ENCODE results near the gene MTA3. TPM values are rescaled to one million over a fixed set of nuclear protein-coding genes. Genes with fewer than 3 reads are reported as not detected.

The MTA3 gene
- total and polyA plus RNA-seq, 9 of the 15 experiments (the other 6 are each of a cell fraction or from before 2014, with no cell fraction given) = 12.4 to 39.6 (median 23.5) TPM

DNA sequence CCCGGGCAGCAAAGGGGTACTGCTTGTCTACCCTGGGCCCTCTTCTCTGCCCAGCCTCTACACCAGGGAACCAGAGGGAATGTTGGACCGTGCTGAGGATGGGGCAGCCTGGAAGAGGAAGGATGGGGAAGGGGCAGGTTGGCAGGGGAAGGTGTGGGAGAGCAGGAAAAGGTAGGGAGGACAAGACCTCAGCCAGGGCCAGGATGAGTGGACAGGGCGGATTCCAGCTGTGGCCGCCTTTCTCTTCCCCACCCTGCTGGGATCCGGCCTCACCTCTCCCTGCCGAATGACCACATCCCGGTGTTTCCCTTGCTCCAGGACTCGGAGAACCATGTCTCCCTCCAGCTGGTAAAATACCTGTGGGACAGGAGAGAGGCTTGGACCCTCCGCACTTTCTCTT lies 215.1 kb downstream of the MTA3 start (continued):
- TF ChIP-seq, protein P1, sequence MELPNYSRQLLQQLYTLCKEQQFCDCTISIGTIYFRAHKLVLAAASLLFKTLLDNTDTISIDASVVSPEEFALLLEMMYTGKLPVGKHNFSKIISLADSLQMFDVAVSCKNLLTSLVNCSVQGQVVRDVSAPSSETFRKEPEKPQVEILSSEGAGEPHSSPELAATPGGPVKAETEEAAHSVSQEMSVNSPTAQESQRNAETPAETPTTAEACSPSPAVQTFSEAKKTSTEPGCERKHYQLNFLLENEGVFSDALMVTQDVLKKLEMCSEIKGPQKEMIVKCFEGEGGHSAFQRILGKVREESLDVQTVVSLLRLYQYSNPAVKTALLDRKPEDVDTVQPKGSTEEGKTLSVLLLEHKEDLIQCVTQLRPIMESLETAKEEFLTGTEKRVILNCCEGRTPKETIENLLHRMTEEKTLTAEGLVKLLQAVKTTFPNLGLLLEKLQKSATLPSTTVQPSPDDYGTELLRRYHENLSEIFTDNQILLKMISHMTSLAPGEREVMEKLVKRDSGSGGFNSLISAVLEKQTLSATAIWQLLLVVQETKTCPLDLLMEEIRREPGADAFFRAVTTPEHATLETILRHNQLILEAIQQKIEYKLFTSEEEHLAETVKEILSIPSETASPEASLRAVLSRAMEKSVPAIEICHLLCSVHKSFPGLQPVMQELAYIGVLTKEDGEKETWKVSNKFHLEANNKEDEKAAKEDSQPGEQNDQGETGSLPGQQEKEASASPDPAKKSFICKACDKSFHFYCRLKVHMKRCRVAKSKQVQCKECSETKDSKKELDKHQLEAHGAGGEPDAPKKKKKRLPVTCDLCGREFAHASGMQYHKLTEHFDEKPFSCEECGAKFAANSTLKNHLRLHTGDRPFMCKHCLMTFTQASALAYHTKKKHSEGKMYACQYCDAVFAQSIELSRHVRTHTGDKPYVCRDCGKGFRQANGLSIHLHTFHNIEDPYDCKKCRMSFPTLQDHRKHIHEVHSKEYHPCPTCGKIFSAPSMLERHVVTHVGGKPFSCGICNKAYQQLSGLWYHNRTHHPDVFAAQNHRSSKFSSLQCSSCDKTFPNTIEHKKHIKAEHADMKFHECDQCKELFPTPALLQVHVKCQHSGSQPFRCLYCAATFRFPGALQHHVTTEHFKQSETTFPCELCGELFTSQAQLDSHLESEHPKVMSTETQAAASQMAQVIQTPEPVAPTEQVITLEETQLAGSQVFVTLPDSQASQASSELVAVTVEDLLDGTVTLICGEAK (IDR thresholded peaks at IDR 0.05) = no peak
- TF ChIP-seq, protein P1 (CRISPR knock-in tag; IDR thresholded peaks at IDR 0.05) = no peak
- TF ChIP-seq ZFP36 (IDR thresholded peaks at IDR 0.05; ENCODE audit: low read depth, low read length, partially characterized antibody) = no peak
- TF ChIP-seq, protein P2, sequence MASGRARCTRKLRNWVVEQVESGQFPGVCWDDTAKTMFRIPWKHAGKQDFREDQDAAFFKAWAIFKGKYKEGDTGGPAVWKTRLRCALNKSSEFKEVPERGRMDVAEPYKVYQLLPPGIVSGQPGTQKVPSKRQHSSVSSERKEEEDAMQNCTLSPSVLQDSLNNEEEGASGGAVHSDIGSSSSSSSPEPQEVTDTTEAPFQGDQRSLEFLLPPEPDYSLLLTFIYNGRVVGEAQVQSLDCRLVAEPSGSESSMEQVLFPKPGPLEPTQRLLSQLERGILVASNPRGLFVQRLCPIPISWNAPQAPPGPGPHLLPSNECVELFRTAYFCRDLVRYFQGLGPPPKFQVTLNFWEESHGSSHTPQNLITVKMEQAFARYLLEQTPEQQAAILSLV (tag; IDR thresholded peaks at IDR 0.05) = no peak
- TF ChIP-seq, protein P3, sequence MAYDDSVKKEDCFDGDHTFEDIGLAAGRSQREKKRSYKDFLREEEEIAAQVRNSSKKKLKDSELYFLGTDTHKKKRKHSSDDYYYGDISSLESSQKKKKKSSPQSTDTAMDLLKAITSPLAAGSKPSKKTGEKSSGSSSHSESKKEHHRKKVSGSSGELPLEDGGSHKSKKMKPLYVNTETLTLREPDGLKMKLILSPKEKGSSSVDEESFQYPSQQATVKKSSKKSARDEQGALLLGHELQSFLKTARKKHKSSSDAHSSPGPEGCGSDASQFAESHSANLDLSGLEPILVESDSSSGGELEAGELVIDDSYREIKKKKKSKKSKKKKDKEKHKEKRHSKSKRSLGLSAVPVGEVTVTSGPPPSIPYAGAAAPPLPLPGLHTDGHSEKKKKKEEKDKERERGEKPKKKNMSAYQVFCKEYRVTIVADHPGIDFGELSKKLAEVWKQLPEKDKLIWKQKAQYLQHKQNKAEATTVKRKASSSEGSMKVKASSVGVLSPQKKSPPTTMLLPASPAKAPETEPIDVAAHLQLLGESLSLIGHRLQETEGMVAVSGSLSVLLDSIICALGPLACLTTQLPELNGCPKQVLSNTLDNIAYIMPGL (CRISPR knock-in tag; IDR thresholded peaks at IDR 0.05) = no peak

Data from K562 (cell line).